ENCODE results near the gene KCNJ12. TPM values are rescaled to one million over a fixed set of nuclear protein-coding genes. Genes with fewer than 3 reads are reported as not detected.

Gene KCNJ12
- total RNA-seq, 1 experiment from 2014 or later: 5.8 TPM

GRCh38 chr17:21378553-21378952, 2.4 kb downstream of the KCNJ12 start:
- ChIA-PET POLR2A (no interaction called here), RAD21 (ENCODE audit: low non-redundant PET in 1 of 2, low total read pairs in 2 of 2, uncharacterized antibody in 2 of 2, unreplicated experiment in 2 of 2) (interaction anchor here in 1 of 2 experiments (0.6 kb wide), 1 partner anchor 79 kb away, joined by 3 read pairs; no protein-coding TSS in a partner anchor), CTCF (no interaction called here)
- ATAC-seq: no peak
- no peak for DNase-seq (ENCODE audit: low read depth, low spot score)
- no peaks in the 10 kb centered on the region for H4K20me1 ChIP-seq (ENCODE audit: insufficient read depth)
- H3K27me3 ChIP-seq (ENCODE audit: insufficient read depth, low read length): no peaks in the 10 kb centered on the region
- no peaks in the 10 kb centered on the region for H3K79me2 ChIP-seq (ENCODE audit: insufficient read depth, low read length)
- BruUV-seq (replicated peaks): no TSS peak
- H3K9me3 ChIP-seq (ENCODE audit: control insufficient read depth in 1 of 2, insufficient read depth in 1 of 2, low read depth in 1 of 2, low read length in 2 of 2): no peaks in the 10 kb centered on the region
- intact Hi-C loops (cut with micrococcal nuclease): no loop called here
- H2AFZ ChIP-seq (ENCODE audit: low read depth, low read length, poor library complexity, severe bottlenecking): no peak overlapping the region
- no peak overlapping the region for H3K9ac ChIP-seq (ENCODE audit: low read length)
- H3K4me2 ChIP-seq (ENCODE audit: low read length): no peak overlapping the region
- no peaks in the 10 kb centered on the region for H3K9me2 ChIP-seq (ENCODE audit: insufficient read depth)
- no peak for TF ChIP-seq JUND (IDR thresholded peaks at IDR 0.05)
- no peak for TF ChIP-seq YY1 (IDR thresholded peaks at IDR 0.05; ENCODE audit: extremely low read depth, insufficient replicate concordance, low read depth, low read length)
- no peak for TF ChIP-seq MAX (IDR thresholded peaks at IDR 0.05)
- TF ChIP-seq ATF3 (IDR thresholded peaks at IDR 0.05): no peak
- TF ChIP-seq EZH2 (IDR thresholded peaks at IDR 0.05): no peak
- TF ChIP-seq EZH2phosphoT487 (IDR thresholded peaks at IDR 0.05; ENCODE audit: borderline replicate concordance): no peak
- H3K27ac ChIP-seq (ENCODE audit: low read depth, low read length): no peak overlapping the region
- peaks cover 7 to 22% of the 10 kb centered on the region in 2 experiments; a peak in 2 of 4 replicates for H3K4me1 ChIP-seq (ENCODE audit: control insufficient read depth in 1 of 2, insufficient read depth in 2 of 2, low read length in 2 of 2)
- no peak overlapping the region for H3K4me3 ChIP-seq (replicated peaks in 1 of 2; ENCODE audit: low read depth in 1 of 2, low read length in 2 of 2)
- no peaks in the 10 kb centered on the region for H3K36me3 ChIP-seq (ENCODE audit: control insufficient read depth in 1 of 2, insufficient read depth in 2 of 2, low read length in 2 of 2)

GRCh38 chr17:21379080-21379711, 3.0 kb downstream of the KCNJ12 start:
- Histone ChIP-seq H3K36me3 (ENCODE audit: control insufficient read depth in 1 of 2, insufficient read depth in 2 of 2, low read length in 2 of 2) (no peaks in the 10 kb centered on the region), H3K4me3 (replicated peaks in 1 of 2; ENCODE audit: low read depth in 1 of 2, low read length in 2 of 2) (no peak overlapping the region), H3K27ac (ENCODE audit: low read depth, low read length) (no peak overlapping the region), H3K9me2 (ENCODE audit: insufficient read depth) (no peaks in the 10 kb centered on the region), H3K4me1 (ENCODE audit: control insufficient read depth in 1 of 2, insufficient read depth in 2 of 2, low read length in 2 of 2) (peaks cover 7 to 22% of the 10 kb centered on the region in 2 experiments; a peak in 2 of 4 replicates), H3K79me2 (ENCODE audit: insufficient read depth, low read length) (peaks cover 2% of the 10 kb centered on the region; the same call in 1 of the 2 replicates), H3K9me3 (ENCODE audit: control insufficient read depth in 1 of 2, insufficient read depth in 1 of 2, low read depth in 1 of 2, low read length in 2 of 2) (no peaks in the 10 kb centered on the region), H3K4me2 (ENCODE audit: low read length) (no peak overlapping the region), H3K27me3 (ENCODE audit: insufficient read depth, low read length) (no peaks in the 10 kb centered on the region), H3K9ac (ENCODE audit: low read length) (no peak overlapping the region), H2AFZ (ENCODE audit: low read depth, low read length, poor library complexity, severe bottlenecking) (no peak overlapping the region), H4K20me1 (ENCODE audit: insufficient read depth) (no peaks in the 10 kb centered on the region)
- RAD21 ChIA-PET (ENCODE audit: low non-redundant PET in 1 of 2, low total read pairs in 2 of 2, uncharacterized antibody in 2 of 2, unreplicated experiment in 2 of 2): interaction anchor here in 1 of 2 experiments (0.6 kb wide), 1 partner anchor 78 kb away, joined by 3 read pairs; no protein-coding TSS in a partner anchor
- DNase-seq (ENCODE audit: low read depth, low spot score) (no peak), ATAC-seq (no peak)
- POLR2A ChIA-PET: no interaction called here
- TF ChIP-seq CTCF (IDR thresholded peaks at IDR 0.05 in 2 of 3, conservative IDR thresholded peaks at IDR 0.05 in 1 of 3; ENCODE audit: borderline replicate concordance in 1 of 3, insufficient read depth in 1 of 3, low read depth in 2 of 3, low read length in 2 of 3) (no peak), CEBPB (IDR thresholded peaks at IDR 0.05; ENCODE audit: low read depth) (no peak), YY1 (IDR thresholded peaks at IDR 0.05; ENCODE audit: extremely low read depth, insufficient replicate concordance, low read depth, low read length) (no peak), SRF (IDR thresholded peaks at IDR 0.05; ENCODE audit: low read depth) (no peak)
- no TSS peak for BruUV-seq (replicated peaks)
- intact Hi-C loops (cut with micrococcal nuclease): no loop called here
- CTCF ChIA-PET: no interaction called here

Data from HCT116 (cell line).